ENCODE measurements around the gene DLGAP1. TPM values are rescaled to one million over a fixed set of nuclear protein-coding genes. Genes with fewer than 3 reads are reported as not detected.

Gene DLGAP1
- total and polyA plus RNA-seq, 5 donors from 2014 or later = 0.11 to 5.4 (median 0.68) TPM

DNA sequence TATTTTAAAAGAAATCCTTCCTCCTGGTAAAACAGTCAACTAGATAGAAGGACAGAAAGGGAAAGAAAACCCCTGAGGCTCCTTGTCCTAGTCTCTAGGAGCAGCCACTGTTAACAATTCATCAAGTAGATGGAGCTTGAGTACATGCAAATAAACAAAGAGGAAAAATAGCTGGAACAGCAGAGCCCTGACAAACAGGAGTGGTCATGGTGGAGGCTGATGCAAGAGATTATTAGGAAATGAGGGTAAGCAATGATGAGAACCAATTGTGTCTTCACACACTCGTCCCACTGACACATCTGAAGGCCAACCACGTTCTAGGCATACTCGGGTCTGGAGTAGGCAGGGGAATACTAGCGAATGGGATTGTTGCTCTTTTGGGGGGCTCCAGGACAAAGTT, 9.2 kb downstream of the DLGAP1 start:
- H3K27me3 Mint-ChIP-seq = no peaks in the 10 kb centered on the region
- H3K4me3 Mint-ChIP-seq = peak overlapping the region in 1 of 4 donors; percentile 61
- Histone ChIP-seq H3K36me3 (ENCODE audit: control insufficient read depth, insufficient read depth, low read length) (no peaks in the 10 kb centered on the region), H3K27me3 (ENCODE audit: control insufficient read depth, insufficient read depth, low read length) (no peaks in the 10 kb centered on the region), H3K4me3 (ENCODE audit: low read depth, low read length) (no peak overlapping the region), H3K27ac (ENCODE audit: insufficient read depth, low read length, poor library complexity, severe bottlenecking) (no peak overlapping the region), H3K9me3 (ENCODE audit: control insufficient read depth in 2 of 2, low read length in 2 of 2) (no peaks in the 10 kb centered on the region), H3K4me1 (ENCODE audit: control insufficient read depth, insufficient read depth, low read length, poor library complexity, severe bottlenecking) (no peaks in the 10 kb centered on the region)
- H3K9me3 Mint-ChIP-seq = peaks cover 0 to 8% (median 2%) of the 10 kb centered on the region in 7 donors
- H3K27ac Mint-ChIP-seq = no peak overlapping the region
- DNase-seq (no peak), ATAC-seq (ENCODE audit: low read depth in 2 of 2) (no peak)
- H3K4me1 Mint-ChIP-seq = no peaks in the 10 kb centered on the region
- H3K36me3 Mint-ChIP-seq = no peaks in the 10 kb centered on the region

DNA sequence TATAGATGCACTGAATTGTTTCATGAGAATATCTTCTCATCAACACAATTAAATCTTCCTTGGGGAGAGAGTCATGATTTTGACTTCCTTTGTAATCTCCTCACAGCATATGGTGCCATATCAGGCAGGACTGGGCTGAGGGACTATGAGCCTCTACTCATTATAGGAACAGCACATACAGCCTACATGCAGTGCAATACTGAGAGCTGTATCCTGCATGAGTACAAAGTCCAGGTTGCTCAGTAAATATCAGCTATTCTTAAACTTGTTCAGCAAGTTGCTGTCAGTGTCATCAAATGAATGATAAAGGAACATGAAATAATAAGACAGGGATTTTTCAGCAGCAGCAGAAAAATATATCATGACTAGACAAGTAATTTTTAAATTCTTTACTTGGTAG, 10.8 kb downstream of the DLGAP1 start:
- ATAC-seq (ENCODE audit: low read depth in 2 of 2) = no peak
- no peak overlapping the region for H3K4me3 ChIP-seq (ENCODE audit: low read depth, low read length)
- H3K27me3 ChIP-seq (ENCODE audit: control insufficient read depth, insufficient read depth, low read length) = no peaks in the 10 kb centered on the region
- no peak overlapping the region for H3K27ac Mint-ChIP-seq
- no peaks in the 10 kb centered on the region for H3K4me1 Mint-ChIP-seq
- no peaks in the 10 kb centered on the region for H3K9me3 ChIP-seq (ENCODE audit: control insufficient read depth in 2 of 2, low read length in 2 of 2)
- no peaks in the 10 kb centered on the region for H3K36me3 ChIP-seq (ENCODE audit: control insufficient read depth, insufficient read depth, low read length)
- H3K27me3 Mint-ChIP-seq = no peaks in the 10 kb centered on the region
- H3K4me3 Mint-ChIP-seq = no peak overlapping the region
- H3K27ac ChIP-seq (ENCODE audit: insufficient read depth, low read length, poor library complexity, severe bottlenecking) = no peak overlapping the region
- peaks cover 0 to 8% (median 4%) of the 10 kb centered on the region in 7 donors for H3K9me3 Mint-ChIP-seq
- DNase-seq = no peak
- no peaks in the 10 kb centered on the region for H3K4me1 ChIP-seq (ENCODE audit: control insufficient read depth, insufficient read depth, low read length, poor library complexity, severe bottlenecking)
- H3K36me3 Mint-ChIP-seq = no peaks in the 10 kb centered on the region

GRCh38 chr18:4441098-4441497, 14.0 kb downstream of the DLGAP1 start:
- no peaks in the 10 kb centered on the region for H3K36me3 Mint-ChIP-seq
- peaks cover 0 to 6% (median 4%) of the 10 kb centered on the region in 7 donors for H3K9me3 Mint-ChIP-seq
- H3K27ac Mint-ChIP-seq = no peak overlapping the region
- no peaks in the 10 kb centered on the region for H3K4me1 Mint-ChIP-seq
- Histone ChIP-seq H3K9me3 (ENCODE audit: control insufficient read depth in 2 of 2, low read length in 2 of 2) (no peaks in the 10 kb centered on the region), H3K4me1 (ENCODE audit: control insufficient read depth, insufficient read depth, low read length, poor library complexity, severe bottlenecking) (no peaks in the 10 kb centered on the region), H3K4me3 (ENCODE audit: low read depth, low read length) (no peak overlapping the region), H3K27me3 (ENCODE audit: control insufficient read depth, insufficient read depth, low read length) (no peaks in the 10 kb centered on the region), H3K27ac (ENCODE audit: insufficient read depth, low read length, poor library complexity, severe bottlenecking) (no peak overlapping the region), H3K36me3 (ENCODE audit: control insufficient read depth, insufficient read depth, low read length) (no peaks in the 10 kb centered on the region)
- ATAC-seq (ENCODE audit: low read depth in 2 of 2) (no peak), DNase-seq (no peak)
- H3K27me3 Mint-ChIP-seq = no peaks in the 10 kb centered on the region
- H3K4me3 Mint-ChIP-seq = no peak overlapping the region

DNA sequence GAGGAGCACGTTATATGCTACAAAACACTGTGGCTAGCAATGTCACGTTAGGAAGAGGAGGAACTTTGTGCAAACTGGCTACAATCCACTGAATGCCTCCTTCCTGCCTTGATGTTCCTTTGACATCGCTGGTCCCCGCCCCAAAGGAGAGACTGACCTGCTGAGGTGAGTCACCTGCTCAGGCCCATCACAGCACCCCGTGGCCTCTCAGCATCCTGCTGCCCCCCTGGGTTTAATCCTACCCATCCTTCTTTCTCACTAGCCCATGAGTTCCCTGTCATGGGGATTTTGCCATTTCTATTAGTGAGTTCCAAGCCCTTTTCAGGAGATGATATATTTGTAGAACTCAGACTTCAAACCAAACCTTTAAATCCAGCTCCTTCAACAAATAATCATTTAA, 16.2 kb downstream of the DLGAP1 start:
- H3K27me3 Mint-ChIP-seq = no peaks in the 10 kb centered on the region
- Histone ChIP-seq H3K36me3 (ENCODE audit: control insufficient read depth, insufficient read depth, low read length) (no peaks in the 10 kb centered on the region), H3K27ac (ENCODE audit: insufficient read depth, low read length, poor library complexity, severe bottlenecking) (no peak overlapping the region), H3K9me3 (ENCODE audit: control insufficient read depth in 2 of 2, low read length in 2 of 2) (no peaks in the 10 kb centered on the region), H3K27me3 (ENCODE audit: control insufficient read depth, insufficient read depth, low read length) (no peaks in the 10 kb centered on the region), H3K4me1 (ENCODE audit: control insufficient read depth, insufficient read depth, low read length, poor library complexity, severe bottlenecking) (no peaks in the 10 kb centered on the region), H3K4me3 (ENCODE audit: low read depth, low read length) (no peak overlapping the region)
- no peaks in the 10 kb centered on the region for H3K36me3 Mint-ChIP-seq
- DNase-seq (no peak), ATAC-seq (ENCODE audit: low read depth in 2 of 2) (no peak)
- H3K9me3 Mint-ChIP-seq = peaks cover 0 to 6% (median 4%) of the 10 kb centered on the region in 7 donors
- no peaks in the 10 kb centered on the region for H3K4me1 Mint-ChIP-seq
- H3K4me3 Mint-ChIP-seq = no peak overlapping the region
- no peak overlapping the region for H3K27ac Mint-ChIP-seq

DNA sequence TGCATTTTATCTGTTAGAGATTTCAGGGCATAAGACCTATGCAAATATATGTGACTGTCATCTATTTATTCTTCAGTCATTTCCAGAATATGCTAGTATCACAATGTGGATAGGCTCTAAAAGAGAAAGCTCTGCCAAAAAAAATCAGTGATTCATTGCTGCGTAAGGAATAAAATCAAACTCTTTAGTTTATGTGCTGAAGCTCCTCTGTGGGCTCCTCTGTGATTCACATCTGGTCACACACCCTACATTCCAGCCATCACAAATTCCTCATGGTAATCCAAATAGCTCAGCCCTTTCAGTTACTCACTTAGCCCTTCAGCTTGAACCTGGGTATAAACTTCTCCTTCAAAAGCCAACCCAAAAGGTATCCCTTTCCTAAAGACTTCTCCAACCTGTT, 21.4 kb downstream of the DLGAP1 start:
- no peak overlapping the region for H3K4me3 ChIP-seq (ENCODE audit: low read depth, low read length)
- Mint-ChIP-seq H3K4me1 (no peaks in the 10 kb centered on the region), H3K27ac (no peak overlapping the region), H3K36me3 (no peaks in the 10 kb centered on the region), H3K9me3 (peaks cover 0 to 5% (median 1%) of the 10 kb centered on the region in 7 donors), H3K4me3 (no peak overlapping the region), H3K27me3 (no peaks in the 10 kb centered on the region)
- ATAC-seq (ENCODE audit: low read depth in 2 of 2) (no peak), DNase-seq (no peak)
- no peaks in the 10 kb centered on the region for H3K36me3 ChIP-seq (ENCODE audit: control insufficient read depth, insufficient read depth, low read length)
- H3K9me3 ChIP-seq (ENCODE audit: control insufficient read depth in 2 of 2, low read length in 2 of 2) = no peaks in the 10 kb centered on the region
- no peak overlapping the region for H3K27ac ChIP-seq (ENCODE audit: insufficient read depth, low read length, poor library complexity, severe bottlenecking)
- H3K4me1 ChIP-seq (ENCODE audit: control insufficient read depth, insufficient read depth, low read length, poor library complexity, severe bottlenecking) = no peaks in the 10 kb centered on the region
- no peaks in the 10 kb centered on the region for H3K27me3 ChIP-seq (ENCODE audit: control insufficient read depth, insufficient read depth, low read length)

- Mint-ChIP-seq H3K9me3 (peaks cover 1 to 7% (median 4%) of the 10 kb centered on the region in 7 donors), H3K27ac (no peak overlapping the region), H3K27me3 (no peaks in the 10 kb centered on the region), H3K4me3 (no peak overlapping the region), H3K4me1 (no peaks in the 10 kb centered on the region), H3K36me3 (no peaks in the 10 kb centered on the region)
- Histone ChIP-seq H3K36me3 (ENCODE audit: control insufficient read depth, insufficient read depth, low read length) (no peaks in the 10 kb centered on the region), H3K4me1 (ENCODE audit: control insufficient read depth, insufficient read depth, low read length, poor library complexity, severe bottlenecking) (no peaks in the 10 kb centered on the region), H3K9me3 (ENCODE audit: control insufficient read depth in 2 of 2, low read length in 2 of 2) (no peaks in the 10 kb centered on the region), H3K27ac (ENCODE audit: insufficient read depth, low read length, poor library complexity, severe bottlenecking) (no peak overlapping the region), H3K27me3 (ENCODE audit: control insufficient read depth, insufficient read depth, low read length) (no peaks in the 10 kb centered on the region), H3K4me3 (ENCODE audit: low read depth, low read length) (no peak overlapping the region)
- ATAC-seq (ENCODE audit: low read depth in 2 of 2) (no peak), DNase-seq (no peak)
These were observed 24.3 kb downstream of the DLGAP1 start for GRCh38 chr18:4430836-4431235.

DNA sequence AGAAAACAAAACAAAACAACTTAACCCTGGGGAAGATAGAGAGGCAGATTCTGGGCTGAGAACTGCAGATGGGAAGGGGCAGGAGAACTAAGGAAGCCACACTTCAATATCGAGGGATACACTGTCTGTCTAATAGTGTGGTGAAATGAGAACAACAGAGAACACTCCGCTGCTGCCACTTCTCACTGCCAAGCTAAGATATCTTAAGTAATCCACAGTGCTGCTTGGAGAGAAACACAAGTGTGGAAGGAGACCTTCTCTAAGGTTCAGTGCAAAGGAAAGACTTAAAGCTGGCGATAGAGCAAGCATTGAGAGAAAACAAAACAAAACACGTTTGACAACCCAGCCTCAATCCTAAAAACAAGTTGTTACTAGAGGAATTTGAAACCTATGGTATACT, 37.4 kb downstream of the DLGAP1 start:
- DNase-seq = no peak
- H3K36me3 ChIP-seq (ENCODE audit: control insufficient read depth, insufficient read depth, low read length) = no peaks in the 10 kb centered on the region
- H3K36me3 Mint-ChIP-seq = no peaks in the 10 kb centered on the region
- no peak for ATAC-seq (ENCODE audit: low read depth in 2 of 2)
- peaks cover 2 to 10% (median 5%) of the 10 kb centered on the region in 7 donors for H3K9me3 Mint-ChIP-seq
- no peaks in the 10 kb centered on the region for H3K27me3 Mint-ChIP-seq
- no peak overlapping the region for H3K27ac Mint-ChIP-seq
- no peak overlapping the region for H3K27ac ChIP-seq (ENCODE audit: insufficient read depth, low read length, poor library complexity, severe bottlenecking)
- H3K9me3 ChIP-seq (ENCODE audit: control insufficient read depth in 2 of 2, low read length in 2 of 2) = no peaks in the 10 kb centered on the region
- no peaks in the 10 kb centered on the region for H3K27me3 ChIP-seq (ENCODE audit: control insufficient read depth, insufficient read depth, low read length)
- H3K4me1 ChIP-seq (ENCODE audit: control insufficient read depth, insufficient read depth, low read length, poor library complexity, severe bottlenecking) = no peaks in the 10 kb centered on the region
- no peaks in the 10 kb centered on the region for H3K4me1 Mint-ChIP-seq
- H3K4me3 ChIP-seq (ENCODE audit: low read depth, low read length) = no peak overlapping the region
- no peak overlapping the region for H3K4me3 Mint-ChIP-seq

GRCh38 chr18:4416976-4417375, 38.1 kb downstream of the DLGAP1 start:
- DNase-seq (no peak), ATAC-seq (ENCODE audit: low read depth in 2 of 2) (no peak)
- Mint-ChIP-seq H3K36me3 (no peaks in the 10 kb centered on the region), H3K4me1 (no peaks in the 10 kb centered on the region), H3K27ac (no peak overlapping the region), H3K27me3 (no peaks in the 10 kb centered on the region), H3K4me3 (no peak overlapping the region), H3K9me3 (peaks cover 3 to 10% (median 5%) of the 10 kb centered on the region in 7 donors)
- H3K9me3 ChIP-seq (ENCODE audit: control insufficient read depth in 2 of 2, low read length in 2 of 2) = no peaks in the 10 kb centered on the region
- no peak overlapping the region for H3K27ac ChIP-seq (ENCODE audit: insufficient read depth, low read length, poor library complexity, severe bottlenecking)
- no peaks in the 10 kb centered on the region for H3K4me1 ChIP-seq (ENCODE audit: control insufficient read depth, insufficient read depth, low read length, poor library complexity, severe bottlenecking)
- H3K27me3 ChIP-seq (ENCODE audit: control insufficient read depth, insufficient read depth, low read length) = no peaks in the 10 kb centered on the region
- no peaks in the 10 kb centered on the region for H3K36me3 ChIP-seq (ENCODE audit: control insufficient read depth, insufficient read depth, low read length)
- H3K4me3 ChIP-seq (ENCODE audit: low read depth, low read length) = no peak overlapping the region

Measured in CD4-positive, CD25-positive, alpha-beta regulatory T cell (primary cell).